HTR-8/SVneo (cell line): ENCODE results near the gene CD14.
"Not testable (repeated sequence)": the region's sequence is repeated elsewhere in the genome, so short reads cannot be mapped to it uniquely, and the experiment has no call there.

ENCODE experiments used
- DNase-seq: peaks from one replicate; pipeline ENCODE4 v3.0.0; 2011; ENCODE audit warnings: low spot score, mixed read lengths; ENCODE audit not compliant: insufficient read length
- FAIRE-seq: peaks from 2 replicates; lab custom pipeline; 2011; peaks lifted over from hg19 to GRCh38; lab: Jason Lieb, UNC

CD14 gene

DNA sequence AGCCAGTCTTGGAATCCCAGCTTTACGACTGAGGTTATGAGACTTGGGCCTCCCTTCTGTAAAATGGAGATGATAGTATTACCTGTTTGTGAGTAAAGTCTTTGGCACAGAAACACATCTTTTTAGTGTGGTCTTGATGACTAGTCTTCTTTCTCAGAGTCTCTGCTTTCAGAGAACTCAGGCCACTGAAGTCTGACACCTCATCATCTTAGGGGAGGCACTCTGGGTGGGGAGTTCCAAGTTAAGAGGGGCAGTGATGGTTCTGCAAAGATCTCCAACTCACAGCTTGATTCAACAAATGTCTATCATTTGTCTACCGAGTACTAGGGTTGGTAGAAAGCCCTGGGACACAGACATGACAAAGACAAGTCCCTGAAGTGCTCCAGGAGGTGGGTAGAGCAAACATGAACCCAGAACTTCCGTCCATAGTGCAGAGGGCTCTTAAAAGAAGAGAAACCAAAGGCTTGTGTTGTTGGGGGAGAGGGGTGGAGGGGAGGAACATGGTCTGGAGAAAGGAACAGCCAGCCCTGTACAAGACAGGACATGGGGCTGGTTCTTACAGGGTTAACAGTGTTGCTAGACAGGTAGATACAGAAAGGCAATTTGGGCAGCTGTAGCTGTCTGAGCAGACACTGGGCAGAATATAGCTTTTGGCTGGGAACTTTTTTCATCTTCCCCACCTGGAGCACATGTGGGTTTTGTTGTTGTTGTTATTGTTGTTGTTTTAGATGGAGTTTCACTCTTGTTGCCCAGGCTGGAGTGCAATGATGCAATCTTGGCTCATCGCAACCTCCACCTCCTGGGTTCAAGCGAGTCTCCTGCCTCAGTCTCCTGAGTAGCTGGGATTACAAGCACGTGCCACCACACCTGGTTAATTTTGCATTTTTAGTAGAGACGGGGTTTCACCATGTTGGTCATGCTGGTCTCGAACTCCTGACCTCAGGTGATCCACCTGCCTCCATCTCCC lies 2.6 kb upstream of the CD14 start:
- FAIRE-seq: no peak
- DNase-seq: no peak

DNA sequence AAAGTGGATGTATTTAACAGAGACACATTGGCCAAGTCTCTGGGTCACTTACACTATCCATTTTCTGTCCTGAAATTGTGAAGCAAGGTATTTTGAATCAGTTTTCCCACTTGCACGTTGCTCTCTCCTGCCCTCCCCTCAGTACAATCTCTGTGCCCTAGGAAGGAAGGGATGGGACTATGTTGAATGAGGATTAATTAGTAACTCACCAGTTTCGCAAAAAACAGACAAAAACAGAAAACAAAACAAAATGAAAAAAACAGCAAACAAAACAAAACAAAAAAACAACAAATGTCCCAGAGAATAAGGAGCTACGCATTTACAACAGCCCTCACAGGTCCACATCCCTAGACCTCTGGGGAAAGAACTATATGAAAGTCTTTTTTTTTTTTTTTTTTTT lies 1.1 kb upstream of the CD14 start:
- DNase-seq: no peak
- no peak for FAIRE-seq

DNA sequence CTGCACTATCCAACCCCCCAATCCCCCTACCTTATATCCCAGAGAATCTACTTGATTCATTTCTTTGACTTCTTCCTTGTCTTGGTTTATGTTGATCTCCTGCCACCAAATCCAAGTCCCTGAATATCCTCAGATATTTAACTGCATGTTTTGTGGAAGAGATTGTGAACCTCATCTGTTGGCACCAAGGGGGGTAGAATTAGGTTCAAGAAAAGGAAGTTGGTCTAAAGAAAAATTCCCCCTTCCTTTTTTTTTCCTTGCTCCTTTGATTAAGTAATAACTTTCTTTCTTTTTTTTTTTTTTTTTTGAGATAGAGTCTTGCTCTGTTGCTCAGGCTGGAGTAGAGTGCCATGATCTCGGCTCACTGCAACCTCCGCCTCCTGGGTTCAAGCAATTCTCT lies 526 bp upstream of the CD14 start:
- no peak for FAIRE-seq
- no peak for DNase-seq

DNA sequence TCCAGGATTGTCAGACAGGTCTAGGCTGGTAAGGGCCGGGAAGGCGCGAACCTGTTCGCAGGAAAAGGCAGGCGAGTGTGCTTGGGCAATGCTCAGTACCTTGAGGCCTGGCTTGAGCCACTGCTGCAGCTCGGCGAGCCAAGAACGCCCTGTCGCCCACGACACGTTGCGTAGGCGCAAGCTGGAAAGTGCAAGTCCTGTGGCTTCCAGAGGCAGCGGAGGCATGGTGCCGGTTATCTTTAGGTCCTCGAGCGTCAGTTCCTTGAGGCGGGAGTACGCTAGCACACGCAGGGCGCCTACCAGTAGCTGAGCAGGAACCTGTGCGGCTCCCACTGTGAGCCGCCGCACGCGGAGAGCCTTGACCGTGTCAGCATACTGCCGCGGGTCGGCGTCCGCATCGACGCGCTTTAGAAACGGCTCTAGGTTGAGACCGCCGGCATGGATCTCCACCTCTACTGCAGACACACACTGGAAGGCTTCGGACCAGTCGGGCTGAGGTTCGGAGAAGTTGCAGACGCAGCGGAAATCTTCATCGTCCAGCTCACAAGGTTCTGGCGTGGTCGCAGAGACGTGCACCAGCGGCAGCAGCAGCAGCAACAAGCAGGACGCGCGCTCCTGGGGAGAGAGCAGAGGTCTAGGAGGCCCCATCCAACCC lies 482 bp downstream of the CD14 start:
- DNase-seq (no peak), FAIRE-seq (no peak)

DNA sequence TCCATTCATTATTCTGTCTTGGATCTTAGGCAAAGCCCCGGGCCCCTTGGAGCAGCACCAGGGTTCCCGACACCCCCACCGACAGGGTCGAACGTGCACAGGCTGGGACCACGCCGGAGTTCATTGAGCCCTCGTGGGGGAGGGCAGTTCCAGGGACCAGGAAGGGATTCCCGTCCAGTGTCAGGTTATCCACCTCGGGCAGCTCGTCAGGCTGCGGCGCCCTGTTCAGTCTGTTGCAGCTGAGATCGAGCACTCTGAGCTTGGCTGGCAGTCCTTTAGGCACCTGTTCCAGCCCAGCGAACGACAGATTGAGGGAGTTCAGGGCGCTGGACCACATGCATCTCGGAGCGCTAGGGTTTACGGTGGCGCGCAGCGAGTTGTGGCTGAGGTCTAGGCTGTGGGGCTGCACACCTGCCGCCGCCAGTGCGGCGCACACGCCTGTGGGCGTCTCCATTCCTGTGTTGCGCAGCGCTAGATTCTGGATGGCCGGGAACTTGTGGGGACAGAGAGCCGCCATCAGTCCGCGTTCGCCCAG lies 1.1 kb downstream of the CD14 start:
- FAIRE-seq (no peak), DNase-seq (no peak)

DNA sequence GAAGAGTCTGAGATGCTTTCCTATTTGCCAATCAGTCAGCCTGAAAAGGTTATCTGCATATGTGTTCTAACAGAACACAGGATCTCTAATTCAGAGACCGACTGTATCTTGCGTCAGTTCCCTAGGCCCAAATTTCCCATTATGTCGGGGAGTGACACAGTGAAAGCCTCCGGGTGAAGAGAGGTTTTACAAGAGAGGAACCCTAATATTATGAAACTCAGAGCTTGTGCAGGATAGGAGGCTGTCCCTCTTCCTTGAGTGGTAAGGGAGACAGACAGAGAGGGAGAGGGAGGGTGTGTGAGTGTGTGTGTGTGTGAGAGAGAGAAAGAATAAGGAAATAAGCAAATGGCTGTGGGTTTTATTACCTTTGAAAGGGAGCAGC lies 1.9 kb downstream of the CD14 start:
- DNase-seq (no peak), FAIRE-seq (no peak)

DNA sequence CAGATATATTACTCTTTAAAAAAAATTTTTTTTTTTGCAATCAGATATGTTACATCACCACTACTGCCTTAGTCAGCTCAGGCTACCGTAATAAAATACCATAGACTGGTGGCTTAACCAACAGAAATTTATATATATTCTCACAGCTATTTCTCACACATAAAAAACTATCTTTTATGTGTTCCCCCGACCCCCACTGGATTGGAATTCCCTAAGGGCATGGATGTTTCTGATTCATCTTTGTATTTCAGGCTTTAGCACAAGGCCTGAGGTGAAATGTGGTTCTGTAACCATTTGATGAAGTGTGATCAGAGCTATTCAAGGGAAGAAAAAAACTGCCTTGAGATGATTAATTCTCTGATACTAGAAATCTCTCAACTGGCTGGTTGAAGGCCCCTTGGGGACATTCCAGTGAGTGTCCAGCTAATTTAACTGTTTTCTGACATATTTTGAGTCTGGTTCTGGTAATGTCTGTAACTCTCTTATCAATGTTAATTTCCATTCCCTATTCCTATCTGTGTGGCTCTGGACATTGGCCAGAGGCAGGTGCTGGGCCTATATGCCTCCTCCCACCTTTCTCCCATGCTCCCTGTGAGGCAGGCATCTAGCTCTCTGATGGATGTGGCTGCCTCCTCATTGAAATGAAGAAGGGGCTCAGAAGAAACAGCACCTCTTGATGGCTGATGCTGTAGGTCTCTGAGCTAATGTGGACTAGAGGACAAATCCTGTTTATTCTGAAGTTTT lies 2.5 kb downstream of the CD14 start:
- FAIRE-seq: no peak
- no peak for DNase-seq

DNA sequence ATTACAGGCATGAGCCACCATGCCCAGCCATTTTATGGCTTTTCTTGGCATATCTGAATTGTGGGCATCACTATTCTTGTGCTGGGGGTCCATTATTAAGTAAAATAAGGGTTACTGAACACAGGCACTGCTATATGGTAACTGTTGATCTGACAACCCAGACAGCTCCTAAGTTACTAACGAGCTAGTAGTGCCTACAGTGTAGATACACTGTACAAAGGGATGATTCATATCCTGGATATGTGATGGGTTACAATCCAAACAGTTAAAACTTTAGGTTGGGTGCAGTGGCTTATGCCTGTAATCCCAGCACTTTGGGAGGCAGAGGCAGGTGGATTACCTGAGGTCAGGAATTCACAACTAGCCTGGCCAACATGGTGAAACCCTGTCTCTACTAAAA lies 4.3 kb downstream of the CD14 start:
- no peak for DNase-seq
- no peak for FAIRE-seq

DNA sequence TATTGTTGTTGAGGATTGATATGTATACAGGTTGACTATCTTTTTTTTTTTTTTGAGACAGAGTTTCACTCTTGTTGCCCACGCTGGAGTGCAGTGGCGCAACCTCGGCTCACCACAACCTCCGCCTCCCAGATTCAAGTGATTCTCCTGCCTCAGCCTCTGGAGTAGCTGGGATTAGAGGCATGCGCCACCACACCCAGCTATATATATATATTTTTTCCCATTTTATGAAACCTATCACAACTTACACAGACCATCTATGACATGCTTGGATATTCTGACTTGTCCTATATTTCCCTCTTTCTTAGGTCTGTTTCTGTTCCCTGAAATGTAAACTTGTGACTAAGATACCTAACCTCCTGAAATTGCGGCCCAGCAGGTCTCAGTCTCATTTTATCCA lies 5.0 kb downstream of the CD14 start:
- no peak for DNase-seq
- FAIRE-seq: no peak

DNA sequence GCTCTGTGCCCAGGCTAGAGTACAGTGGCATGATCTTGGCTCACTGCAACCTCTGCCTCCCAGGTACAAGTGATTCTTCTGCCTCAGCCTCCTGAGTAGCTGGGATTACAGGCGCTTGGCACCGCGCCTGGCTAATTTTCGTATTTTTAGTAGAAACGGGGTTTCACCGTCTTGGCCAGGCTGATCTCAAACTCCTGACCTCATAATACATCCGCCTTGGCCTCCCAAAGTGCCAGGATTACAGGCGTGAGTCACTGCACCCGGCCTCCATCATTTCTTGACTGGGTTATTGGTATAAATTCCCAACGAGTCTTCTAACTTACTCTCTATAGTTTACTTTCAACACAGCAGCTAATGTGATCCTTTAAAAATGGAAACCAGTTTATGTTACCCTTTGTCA lies 8.1 kb downstream of the CD14 start:
- FAIRE-seq, DNase-seq: not testable (repeated sequence)

DNA sequence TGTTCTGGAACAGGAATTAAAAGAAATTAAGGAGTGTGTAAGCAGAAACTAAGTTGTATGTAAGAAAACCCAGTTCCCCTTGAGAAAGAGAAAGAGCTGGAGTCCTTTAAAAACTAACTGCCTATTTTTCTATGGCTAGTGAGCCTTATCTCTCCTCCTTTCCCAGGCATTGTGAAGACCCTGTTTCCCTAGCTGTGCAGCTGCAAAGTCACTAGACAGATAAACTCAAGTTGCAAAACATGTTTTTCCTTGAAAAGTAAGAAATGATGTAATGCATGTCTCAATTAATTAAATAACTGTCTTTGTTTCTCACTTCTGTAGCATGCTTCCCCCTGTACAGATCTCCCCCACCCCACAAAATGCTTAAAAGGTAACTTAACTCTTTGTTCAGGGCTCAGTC lies 9.9 kb downstream of the CD14 start:
- FAIRE-seq, DNase-seq: not testable (repeated sequence)

DNA sequence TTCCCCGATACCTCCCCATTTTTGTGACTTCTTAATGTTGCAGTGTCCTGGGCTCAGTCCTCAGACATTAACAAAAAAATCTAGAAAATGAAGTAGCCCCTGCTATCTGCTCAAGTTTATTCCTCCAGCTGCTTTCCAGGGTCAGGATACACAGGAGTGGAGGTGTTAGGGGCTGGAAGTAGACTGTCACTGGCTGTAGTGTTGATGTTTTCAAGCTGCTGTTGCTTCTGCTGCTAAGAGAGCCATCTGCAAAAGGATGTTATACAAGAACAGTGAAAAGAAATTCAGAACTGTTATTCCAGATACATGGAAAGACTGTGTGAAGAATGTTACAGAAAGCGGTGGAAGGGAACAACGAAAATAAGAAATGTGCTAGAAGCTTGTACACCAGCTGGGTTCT lies 10.7 kb downstream of the CD14 start:
- FAIRE-seq: no peak

DNA sequence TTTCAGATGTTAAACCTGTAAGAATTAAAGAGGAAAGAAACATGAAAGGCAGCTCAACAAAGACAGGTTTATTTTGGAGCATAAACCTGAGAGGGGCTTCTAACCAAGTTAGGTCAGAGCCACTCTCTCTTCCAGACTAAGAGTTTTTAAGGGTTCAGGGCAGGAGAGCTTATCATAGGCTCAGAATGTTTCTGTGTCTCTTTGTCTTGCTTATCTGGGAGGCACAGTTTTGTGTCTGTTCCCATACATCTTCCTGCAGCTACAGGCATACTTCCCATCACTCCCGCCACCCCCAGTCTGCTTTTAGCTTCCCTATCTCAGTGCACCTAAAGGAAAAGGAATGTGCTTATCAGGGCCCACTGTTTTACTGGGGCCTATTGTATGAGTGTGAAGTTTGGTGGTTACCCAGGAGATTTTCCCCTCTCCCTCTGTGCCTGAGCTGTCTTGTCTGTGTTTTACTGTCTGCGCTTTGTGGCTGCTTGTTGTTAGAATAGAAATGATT lies 21.9 kb downstream of the CD14 start:
- FAIRE-seq: no peak
- DNase-seq: no peak

More for the DNA sequence above, 10.7 kb downstream of the CD14 start:
- DNase-seq: no peak

DNA sequence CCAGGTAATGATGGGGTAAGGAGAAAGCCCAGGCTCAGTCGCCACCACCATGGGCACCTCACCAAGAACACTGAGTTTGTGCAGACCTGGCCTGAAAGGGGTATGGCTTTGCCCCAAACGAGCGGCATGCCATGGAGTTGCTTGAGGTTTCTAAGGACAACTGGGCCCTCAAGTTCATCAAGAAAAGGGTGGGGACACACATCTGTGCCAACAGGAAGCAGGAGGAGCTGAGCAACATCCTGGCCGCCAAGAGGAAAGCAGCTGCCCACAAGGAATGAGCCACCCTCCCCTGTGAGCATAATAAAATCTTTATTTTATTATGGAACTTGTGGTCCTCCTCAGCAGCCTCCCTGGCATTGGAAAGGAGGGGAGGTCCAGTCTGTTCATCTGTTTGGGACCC lies 23.8 kb downstream of the CD14 start:
- no peak for FAIRE-seq
- DNase-seq: no peak

DNA sequence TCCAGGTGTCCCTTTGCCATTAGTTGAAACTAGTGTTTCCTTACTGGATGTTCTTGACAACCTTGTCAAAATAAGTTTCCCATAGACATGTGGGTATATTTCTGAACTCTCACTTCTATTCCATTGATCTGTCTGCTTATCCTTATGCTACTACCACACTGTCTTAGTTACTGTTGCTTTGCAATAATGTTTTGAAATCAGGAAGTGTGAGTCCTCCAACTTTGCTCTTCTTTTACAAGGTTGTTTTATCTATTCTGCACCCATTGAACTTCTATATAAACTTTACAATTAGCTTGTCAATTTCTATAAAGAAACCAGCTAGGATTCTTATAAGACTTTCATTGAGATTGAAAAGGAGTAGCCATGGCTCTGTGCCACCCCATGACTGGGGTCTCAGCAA lies 24.3 kb downstream of the CD14 start:
- no peak for DNase-seq
- FAIRE-seq: no peak

DNA sequence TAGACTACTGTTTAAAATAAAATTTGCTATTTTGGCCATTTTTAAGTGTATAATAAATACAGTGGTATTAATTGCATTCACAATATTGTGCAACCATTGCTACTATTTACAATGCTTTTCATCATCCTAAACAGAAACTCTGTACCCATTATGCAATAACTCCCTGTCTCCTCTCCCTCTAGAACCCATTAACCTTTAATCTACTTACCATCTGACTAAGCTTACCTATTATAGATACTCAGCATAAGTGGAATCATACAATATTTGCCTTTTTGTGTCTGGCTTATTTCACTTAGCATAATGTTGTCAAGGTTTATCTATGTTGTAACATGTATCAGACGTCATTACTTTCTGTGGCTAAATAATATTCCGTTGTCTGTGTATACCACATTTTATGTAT lies 25.9 kb downstream of the CD14 start:
- FAIRE-seq: no peak
- no peak for DNase-seq

DNA sequence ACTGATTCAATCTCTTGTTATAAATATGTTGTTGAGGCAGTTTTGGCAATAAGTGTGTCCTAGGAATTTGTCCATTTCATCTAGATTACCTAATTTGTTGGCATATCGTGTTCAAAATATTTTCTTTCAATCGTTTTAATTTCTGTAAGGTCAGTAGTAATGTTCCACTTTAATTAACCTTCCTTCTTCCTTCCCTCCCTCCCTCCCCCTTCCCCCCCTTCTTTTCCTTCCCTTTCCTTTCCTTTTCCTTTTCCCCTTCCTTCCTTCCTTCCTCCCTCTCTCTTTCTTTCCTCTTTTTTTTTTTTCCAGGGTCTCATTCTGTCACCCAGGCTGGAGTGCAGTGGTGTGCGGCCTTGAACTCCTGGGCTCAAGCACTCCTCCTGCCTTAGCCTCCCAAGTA lies 27.1 kb downstream of the CD14 start:
- DNase-seq: no peak
- FAIRE-seq: no peak

DNA sequence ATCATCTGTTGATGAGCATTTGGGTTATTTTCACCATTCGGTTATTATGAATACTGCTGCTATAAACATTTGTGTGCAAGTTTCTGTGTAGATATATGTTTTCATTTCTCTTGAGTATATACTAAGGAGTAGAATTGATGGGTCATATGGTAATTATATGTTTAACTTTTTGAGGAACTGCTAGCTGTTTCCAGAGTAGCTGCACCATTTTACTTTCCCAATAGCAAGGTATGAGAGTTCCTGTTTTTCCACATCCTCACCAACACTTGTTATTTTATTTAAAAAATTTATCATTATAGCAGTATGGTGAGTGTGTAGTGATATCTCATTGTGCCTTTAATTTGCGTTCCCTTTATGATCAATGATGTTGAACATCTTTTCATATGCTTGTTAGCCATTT lies 29.2 kb downstream of the CD14 start:
- no peak for DNase-seq

DNA sequence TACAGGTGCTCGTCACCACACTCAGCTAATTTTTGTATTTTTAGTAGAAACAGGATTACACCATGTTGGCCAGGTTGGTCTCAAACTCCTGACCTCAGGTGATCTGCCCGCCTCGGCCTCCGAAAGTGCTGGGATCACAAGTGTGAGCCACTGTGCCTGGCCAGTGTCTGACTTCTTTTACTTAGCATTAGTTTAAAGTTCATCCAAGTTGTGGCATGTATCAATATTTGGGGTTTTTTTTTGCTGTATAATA lies 29.6 kb downstream of the CD14 start:
- DNase-seq, FAIRE-seq: not testable (repeated sequence)

More for the DNA sequence above, 29.2 kb downstream of the CD14 start:
- FAIRE-seq: no peak

DNA sequence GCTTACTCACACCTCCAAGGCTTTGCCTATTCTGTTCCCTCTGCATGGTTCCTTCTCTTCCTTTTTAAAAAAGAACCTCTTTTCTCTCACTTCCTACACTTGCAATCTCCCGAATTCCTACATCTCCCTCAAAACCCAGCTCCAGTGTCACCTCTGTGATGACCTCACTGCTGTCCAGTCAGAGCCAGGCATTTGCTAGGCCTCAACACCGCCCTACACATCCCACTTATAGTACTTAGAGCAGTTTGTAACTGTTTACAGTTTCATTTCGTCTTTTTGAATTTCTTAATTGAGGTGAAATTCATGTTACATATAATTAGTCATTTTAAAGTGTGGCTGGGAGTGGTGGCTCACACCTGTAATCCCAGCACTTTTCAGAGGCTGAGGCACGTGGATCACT lies 30.8 kb downstream of the CD14 start:
- no peak for DNase-seq
- no peak for FAIRE-seq

DNA sequence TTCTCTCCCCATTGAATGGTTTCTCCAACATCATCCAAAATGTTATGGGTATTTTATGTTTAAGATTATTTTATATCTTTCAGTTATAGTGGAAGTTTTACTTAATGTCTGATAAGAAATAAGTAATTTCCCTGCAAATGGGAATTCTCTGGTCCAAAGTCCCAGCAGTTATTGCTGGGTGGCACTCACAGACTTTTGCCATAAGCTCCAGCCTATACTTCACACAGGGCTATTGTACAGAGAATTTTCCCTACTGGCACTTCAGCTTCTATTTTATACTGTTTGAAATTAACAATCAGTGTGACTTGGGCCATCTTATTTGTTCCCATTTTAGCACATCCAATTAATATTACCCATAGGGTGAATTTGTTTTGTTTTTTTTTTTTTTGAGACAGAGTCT lies 32.9 kb downstream of the CD14 start:
- no peak for DNase-seq
- FAIRE-seq: no peak
